GM11168 (cell line): ENCODE data around the gene NINJ2.

Source experiments
- in situ Hi-C: fragments of 300-500 bp; cut with MboI; formaldehyde crosslinking; loops from one replicate; pipeline ENCODE4 v1.12.0; 2022; ENCODE audit warnings: low sequenced_read_pairs; ENCODE audit not compliant: unreplicated experiment

The NINJ2 gene

GRCh38 chr12:619346-619745, 43.9 kb downstream of the NINJ2 start:
- in situ Hi-C loops, result no loop called here

GRCh38 chr12:618605-619004, 44.6 kb downstream of the NINJ2 start:
- in situ Hi-C loops, result no loop called here

- in situ Hi-C loops, result no loop called here
These were observed 45.8 kb downstream of the NINJ2 start for GRCh38 chr12:617304-617915.

GRCh38 chr12:615620-616019, 47.6 kb downstream of the NINJ2 start:
- in situ Hi-C loops, result no loop called here

GRCh38 chr12:614411-614970, 48.8 kb downstream of the NINJ2 start:
- in situ Hi-C loops, result no loop called here

- in situ Hi-C loops, result no loop called here
These were observed 49.2 kb downstream of the NINJ2 start for GRCh38 chr12:613996-614395.

- in situ Hi-C loops, result no loop called here
These were observed 50.4 kb downstream of the NINJ2 start for GRCh38 chr12:612886-613285.

- in situ Hi-C loops, result no loop called here
These were observed 51.0 kb downstream of the NINJ2 start for GRCh38 chr12:612293-612692.

- in situ Hi-C loops, result no loop called here
These were observed 51.5 kb downstream of the NINJ2 start for GRCh38 chr12:611721-612120.

- in situ Hi-C loops, result no loop called here
These were observed 54.3 kb downstream of the NINJ2 start for GRCh38 chr12:608921-609320.

GRCh38 chr12:608413-608812, 54.8 kb downstream of the NINJ2 start:
- in situ Hi-C loops, result no loop called here

- in situ Hi-C loops, result no loop called here
These were observed 55.7 kb downstream of the NINJ2 start for GRCh38 chr12:607541-608001.

GRCh38 chr12:604956-605355, 58.3 kb downstream of the NINJ2 start:
- in situ Hi-C loops, result no loop called here

GRCh38 chr12:602700-603068, 60.6 kb downstream of the NINJ2 start:
- in situ Hi-C loops, result no loop called here

GRCh38 chr12:601976-602699, 61.1 kb downstream of the NINJ2 start:
- in situ Hi-C loops, result no loop called here

- in situ Hi-C loops, result no loop called here
These were observed 63.5 kb downstream of the NINJ2 start for GRCh38 chr12:599756-600155.

GRCh38 chr12:597926-598568, 65.2 kb downstream of the NINJ2 start:
- in situ Hi-C loops, result no loop called here

- in situ Hi-C loops, result no loop called here
These were observed 69.6 kb downstream of the NINJ2 start for GRCh38 chr12:593396-594270.

- in situ Hi-C loops, result no loop called here
These were observed 71.2 kb downstream of the NINJ2 start for GRCh38 chr12:592024-592505.
